A549 (cell line): ENCODE data around the gene POLD2.

Experiments
- CHD2 ChIP-seq: fragments of 150-350 bp; IDR thresholded peaks from 2 replicates; pipeline ENCODE4 v1.6.1; 2014; ENCODE audit warnings: low read length; ENCODE audit not compliant: partially characterized antibody
- CTCF ChIP-seq: fragments of >200 bp; sonication (Bioruptor Twin); formaldehyde crosslinking; IDR thresholded peaks from 3 replicates; pipeline ENCODE4 v1.5.1; 2016
- E2F6 ChIP-seq: IDR thresholded peaks from 2 replicates; pipeline ENCODE4 v1.6.1; 2012; ENCODE audit warnings: low read depth, borderline replicate concordance
- HOXA7 ChIP-seq: fragments of 250-450 bp; sonication (Bioruptor Pico); IDR thresholded peaks from 2 replicates; pipeline ENCODE4 v1.5.0; 2020; ENCODE audit warnings: mild to moderate bottlenecking, moderate library complexity
- JUN ChIP-seq, 2 experiments: fragments of >200 bp; sonication (Bioruptor Twin); formaldehyde crosslinking; IDR thresholded peaks; 2 replicates in 1 of 2; 3 replicates in 1 of 2; pipeline ENCODE4 v1.6.1; 2016 to 2017
- MAFK ChIP-seq: fragments of 450-650 bp; IDR thresholded peaks from 2 replicates; pipeline ENCODE4 v1.6.1; 2014; ENCODE audit not compliant: partially characterized antibody
- MAX ChIP-seq: IDR thresholded peaks from 2 replicates; pipeline ENCODE4 v1.6.1; 2012
- NFE2L2 ChIP-seq: fragments of 150-350 bp; conservative IDR thresholded peaks from 2 replicates; pipeline ENCODE4 v1.6.1; 2014; ENCODE audit warnings: low read length
- RAD21 ChIP-seq, 2 experiments: fragments of >200 bp in 1 of 2; sonication (Bioruptor Twin) in 1 of 2; formaldehyde crosslinking in 1 of 2; IDR thresholded peaks in 1 of 2; conservative IDR thresholded peaks in 1 of 2; 2 replicates in 1 of 2; 3 replicates in 1 of 2; pipeline ENCODE4 v1.6.1; 2012 to 2018; ENCODE audit warnings: inconsistent platforms in 1 of 2
- REST ChIP-seq: fragments of 200-600 bp; sonication (generic); IDR thresholded peaks from 2 replicates; pipeline ENCODE4 v1.6.1; 2016; ENCODE audit warnings: antibody characterized with exemption, mild to moderate bottlenecking, moderate library complexity

GRCh38 chr7:44077061-44077460, 46.3 kb downstream of the POLD2 start:
- TF ChIP-seq MAX (no peak), CTCF (no peak), NFE2L2 (no peak), MAFK (no peak), JUN (IDR thresholded peaks at IDR 0.05) (no peak), CHD2 (no peak), E2F6 (no peak), REST (no peak), HOXA7 (CRISPR knock-in tag) (no peak), RAD21 (conservative IDR thresholded peaks at IDR 0.05 in 1 of 2, IDR thresholded peaks at IDR 0.05 in 1 of 2) (no peak)
